ENCODE measurements around the gene DCHS1.

Gene DCHS1

DNA sequence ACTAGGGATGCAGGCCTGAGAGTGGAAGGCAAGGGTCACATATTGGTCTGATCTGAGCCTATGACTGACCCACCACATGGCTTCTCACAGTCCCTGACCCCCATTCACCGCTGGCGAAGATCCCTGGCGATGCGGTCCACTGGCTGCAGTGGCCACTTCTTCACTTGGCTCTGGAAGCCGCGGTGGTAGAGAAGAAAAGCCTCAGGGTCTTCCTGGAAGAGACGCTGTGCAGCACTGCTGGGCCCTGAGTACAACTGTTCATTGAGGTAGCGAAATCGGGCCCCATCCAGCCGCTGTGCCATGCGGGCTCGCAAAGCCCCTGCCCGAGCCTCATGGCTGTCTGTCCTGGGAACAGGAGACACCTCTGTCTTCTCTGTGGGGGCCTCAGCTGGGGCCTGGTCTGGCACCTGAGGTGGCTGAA, 54.6 kb downstream of the DCHS1 start:
- H3K27me3 ChIP-seq (ENCODE audit: insufficient read depth, low read length, poor library complexity, severe bottlenecking) = no peaks in the 10 kb centered on the region
- H3K4me1 ChIP-seq (ENCODE audit: insufficient read depth, low read length, poor library complexity, severe bottlenecking) = peaks cover 58% of the 10 kb centered on the region
- no peaks in the 10 kb centered on the region for H3K9me3 ChIP-seq (ENCODE audit: insufficient read depth, low read depth, low read length)
- peak overlapping the region; percentile 97 for H3K4me2 ChIP-seq (ENCODE audit: low read depth, low read length, poor library complexity, severe bottlenecking)
- TF ChIP-seq, protein P1, sequence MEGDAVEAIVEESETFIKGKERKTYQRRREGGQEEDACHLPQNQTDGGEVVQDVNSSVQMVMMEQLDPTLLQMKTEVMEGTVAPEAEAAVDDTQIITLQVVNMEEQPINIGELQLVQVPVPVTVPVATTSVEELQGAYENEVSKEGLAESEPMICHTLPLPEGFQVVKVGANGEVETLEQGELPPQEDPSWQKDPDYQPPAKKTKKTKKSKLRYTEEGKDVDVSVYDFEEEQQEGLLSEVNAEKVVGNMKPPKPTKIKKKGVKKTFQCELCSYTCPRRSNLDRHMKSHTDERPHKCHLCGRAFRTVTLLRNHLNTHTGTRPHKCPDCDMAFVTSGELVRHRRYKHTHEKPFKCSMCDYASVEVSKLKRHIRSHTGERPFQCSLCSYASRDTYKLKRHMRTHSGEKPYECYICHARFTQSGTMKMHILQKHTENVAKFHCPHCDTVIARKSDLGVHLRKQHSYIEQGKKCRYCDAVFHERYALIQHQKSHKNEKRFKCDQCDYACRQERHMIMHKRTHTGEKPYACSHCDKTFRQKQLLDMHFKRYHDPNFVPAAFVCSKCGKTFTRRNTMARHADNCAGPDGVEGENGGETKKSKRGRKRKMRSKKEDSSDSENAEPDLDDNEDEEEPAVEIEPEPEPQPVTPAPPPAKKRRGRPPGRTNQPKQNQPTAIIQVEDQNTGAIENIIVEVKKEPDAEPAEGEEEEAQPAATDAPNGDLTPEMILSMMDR (conservative IDR thresholded peaks at IDR 0.05; ENCODE audit: low read length) = no peak
- H3K4me3 ChIP-seq (ENCODE audit: low read length, poor library complexity, severe bottlenecking) = peak overlapping the region; percentile 99
- peaks cover 90% of the 10 kb centered on the region for H3K79me2 ChIP-seq (ENCODE audit: insufficient read depth, low read length)
- H3K9ac ChIP-seq (ENCODE audit: low read depth, low read length, poor library complexity, severe bottlenecking) = peak overlapping the region; percentile 97
- H4K20me1 ChIP-seq (ENCODE audit: insufficient read depth, low read length, poor library complexity, severe bottlenecking) = peaks cover 47% of the 10 kb centered on the region
- H3K9me2 ChIP-seq (replicated peaks; ENCODE audit: low read depth, low read length) = no peaks in the 10 kb centered on the region
- no peak overlapping the region for H2AFZ ChIP-seq (ENCODE audit: low read length)
- H3F3A ChIP-seq (ENCODE audit: low read depth) = 0 out of 2 replicates have a peak, but pooled peaks cover 3% of the 10 kb centered on the region
- H3K36me3 ChIP-seq (ENCODE audit: insufficient read depth, low read length) = peaks cover 26% of the 10 kb centered on the region; the same call in 1 of the 2 replicates

DNA sequence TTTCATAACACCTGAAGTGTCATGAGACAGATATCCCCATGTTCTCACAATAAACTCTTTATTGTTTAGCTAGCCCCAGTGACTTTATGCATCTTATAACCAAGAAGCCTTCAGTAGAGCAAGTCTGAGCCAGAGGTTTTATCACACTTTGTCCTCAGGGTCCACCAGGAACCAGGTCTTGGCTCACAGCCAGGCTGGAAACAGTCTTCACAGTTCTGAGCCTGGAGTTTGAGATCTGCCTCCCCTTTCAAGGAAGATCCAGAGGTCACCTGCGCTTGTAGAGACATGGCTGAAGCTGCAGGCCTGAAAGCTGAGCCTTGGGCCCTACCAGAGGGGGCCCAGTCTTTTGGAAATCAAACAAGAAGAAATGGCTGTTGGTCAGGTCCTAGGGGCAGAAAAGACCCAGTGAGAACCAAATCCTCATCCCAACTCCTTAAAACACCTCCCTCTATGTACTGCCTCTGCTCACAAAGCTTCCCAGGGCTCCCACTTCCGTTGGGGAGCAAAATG, 55.7 kb downstream of the DCHS1 start:
- Histone ChIP-seq H2AFZ (ENCODE audit: low read length) (no peak overlapping the region), H3K9ac (ENCODE audit: low read depth, low read length, poor library complexity, severe bottlenecking) (peak overlapping the region; percentile 97), H3K36me3 (ENCODE audit: insufficient read depth, low read length) (peaks cover 26% of the 10 kb centered on the region; the same call in 1 of the 2 replicates), H3K9me2 (replicated peaks; ENCODE audit: low read depth, low read length) (no peaks in the 10 kb centered on the region), H3K9me3 (ENCODE audit: insufficient read depth, low read depth, low read length) (no peaks in the 10 kb centered on the region), H4K20me1 (ENCODE audit: insufficient read depth, low read length, poor library complexity, severe bottlenecking) (peaks cover 43% of the 10 kb centered on the region), H3K4me3 (ENCODE audit: low read length, poor library complexity, severe bottlenecking) (peak overlapping the region; percentile 17), H3F3A (ENCODE audit: low read depth) (0 out of 2 replicates have a peak, but pooled peaks cover 3% of the 10 kb centered on the region), H3K27me3 (ENCODE audit: insufficient read depth, low read length, poor library complexity, severe bottlenecking) (no peaks in the 10 kb centered on the region), H3K4me2 (ENCODE audit: low read depth, low read length, poor library complexity, severe bottlenecking) (peak overlapping the region; percentile 97), H3K4me1 (ENCODE audit: insufficient read depth, low read length, poor library complexity, severe bottlenecking) (peaks cover 57% of the 10 kb centered on the region), H3K79me2 (ENCODE audit: insufficient read depth, low read length) (peaks cover 79% of the 10 kb centered on the region)
- TF ChIP-seq, protein P1 (conservative IDR thresholded peaks at IDR 0.05; ENCODE audit: low read length) = no peak
- no peak for TF ChIP-seq EZH2phosphoT487 (IDR thresholded peaks at IDR 0.05; ENCODE audit: borderline replicate concordance)

- peaks cover 57% of the 10 kb centered on the region for H3K4me1 ChIP-seq (ENCODE audit: insufficient read depth, low read length, poor library complexity, severe bottlenecking)
- H3K36me3 ChIP-seq (ENCODE audit: insufficient read depth, low read length) = peaks cover 26% of the 10 kb centered on the region; the same call in 1 of the 2 replicates
- H3K9me3 ChIP-seq (ENCODE audit: insufficient read depth, low read depth, low read length) = no peaks in the 10 kb centered on the region
- peak overlapping the region; percentile 17 for H3K4me3 ChIP-seq (ENCODE audit: low read length, poor library complexity, severe bottlenecking)
- peak overlapping the region; percentile 97 for H3K9ac ChIP-seq (ENCODE audit: low read depth, low read length, poor library complexity, severe bottlenecking)
- peak overlapping the region; percentile 97 for H3K4me2 ChIP-seq (ENCODE audit: low read depth, low read length, poor library complexity, severe bottlenecking)
- no peaks in the 10 kb centered on the region for H3K9me2 ChIP-seq (replicated peaks; ENCODE audit: low read depth, low read length)
- TF ChIP-seq EZH2phosphoT487 (IDR thresholded peaks at IDR 0.05; ENCODE audit: borderline replicate concordance) = no peak
- H3K79me2 ChIP-seq (ENCODE audit: insufficient read depth, low read length) = peaks cover 74% of the 10 kb centered on the region
- no peak overlapping the region for H2AFZ ChIP-seq (ENCODE audit: low read length)
- no peaks in the 10 kb centered on the region for H3K27me3 ChIP-seq (ENCODE audit: insufficient read depth, low read length, poor library complexity, severe bottlenecking)
- 0 out of 2 replicates have a peak, but pooled peaks cover 3% of the 10 kb centered on the region for H3F3A ChIP-seq (ENCODE audit: low read depth)
- H4K20me1 ChIP-seq (ENCODE audit: insufficient read depth, low read length, poor library complexity, severe bottlenecking) = peaks cover 39% of the 10 kb centered on the region
These were observed 56.2 kb downstream of the DCHS1 start for GRCh38 chr11:6599449-6599848.

- H3K4me2 ChIP-seq (ENCODE audit: low read depth, low read length, poor library complexity, severe bottlenecking) = peak overlapping the region; percentile 97
- peaks cover 65% of the 10 kb centered on the region for H3K79me2 ChIP-seq (ENCODE audit: insufficient read depth, low read length)
- H3K9ac ChIP-seq (ENCODE audit: low read depth, low read length, poor library complexity, severe bottlenecking) = no peak overlapping the region
- H3K9me2 ChIP-seq (replicated peaks; ENCODE audit: low read depth, low read length) = no peaks in the 10 kb centered on the region
- H3K4me1 ChIP-seq (ENCODE audit: insufficient read depth, low read length, poor library complexity, severe bottlenecking) = peaks cover 65% of the 10 kb centered on the region
- no peak overlapping the region for H2AFZ ChIP-seq (ENCODE audit: low read length)
- no peaks in the 10 kb centered on the region for H3K27me3 ChIP-seq (ENCODE audit: insufficient read depth, low read length, poor library complexity, severe bottlenecking)
- no peak overlapping the region for H3K4me3 ChIP-seq (ENCODE audit: low read length, poor library complexity, severe bottlenecking)
- no peaks in the 10 kb centered on the region for H3K9me3 ChIP-seq (ENCODE audit: insufficient read depth, low read depth, low read length)
- peaks cover 35% of the 10 kb centered on the region for H4K20me1 ChIP-seq (ENCODE audit: insufficient read depth, low read length, poor library complexity, severe bottlenecking)
- H3K36me3 ChIP-seq (ENCODE audit: insufficient read depth, low read length) = peaks cover 26% of the 10 kb centered on the region; the same call in 1 of the 2 replicates
- TF ChIP-seq EZH2phosphoT487 (IDR thresholded peaks at IDR 0.05; ENCODE audit: borderline replicate concordance) = no peak
- TF ChIP-seq, protein P1 (conservative IDR thresholded peaks at IDR 0.05; ENCODE audit: low read length) = no peak
- no peaks in the 10 kb centered on the region for H3F3A ChIP-seq (ENCODE audit: low read depth)
These were observed 57.1 kb downstream of the DCHS1 start for GRCh38 chr11:6598555-6598954.
